BJ (cell line): ENCODE data around the gene ZNF639. TPM values are rescaled to one million over a fixed set of nuclear protein-coding genes. Genes with fewer than 3 reads are reported as not detected.
A peak's percentile ranks its signal among the peaks of the same experiment; 100 is the strongest.

Experiments
- CTCF ChIA-PET: fragments of 350-600 bp; formaldehyde crosslinking; extraction: SDS; loops from one replicate; lab custom pipeline; 2021; ENCODE audit warnings: antibody characterized with exemption, inconsistent platforms; lab: Yijun Ruan, JAX
- POLR2A ChIA-PET: fragments of 300-600 bp; sonication (Branson Sonifier 250); formaldehyde crosslinking; extraction: SDS; loops from one replicate; lab custom pipeline; 2021; ENCODE audit warnings: antibody characterized with exemption; lab: Charles Lee
- DNase-seq: peaks from one replicate; pipeline ENCODE4 v3.0.0-alpha.2; 2011; ENCODE audit warnings: low read depth
- H3K27me3 ChIP-seq: 2 replicates; pipeline ENCODE4 v1.6.0; 2011; ENCODE audit warnings: low read length; ENCODE audit not compliant: control insufficient read depth, insufficient read depth
- H3K36me3 ChIP-seq: 2 replicates; pipeline ENCODE4 v1.5.1; 2011; ENCODE audit warnings: low read length; ENCODE audit not compliant: control insufficient read depth, insufficient read depth
- H3K4me3 ChIP-seq: 2 replicates; pipeline ENCODE4 v1.5.1; 2011; ENCODE audit warnings: low read depth, mild to moderate bottlenecking, control low read depth, low read length
- polyA plus RNA-seq: library from polyadenylated mRNA; depleted of rRNA; stranded (reverse); fragments of >200 nt; gene quantifications from 2 replicates; pipeline ENCODE4 v1.2.3, GENCODE V29; 2011
- TF ChIP-seq, protein P1 (sequence below): IDR thresholded peaks from 2 replicates; pipeline ENCODE4 v1.5.1; 2011; ENCODE audit warnings: low read depth, mild to moderate bottlenecking, control low read depth, inconsistent platforms, low read length, moderate library complexity; ENCODE audit not compliant: insufficient read depth

The ZNF639 gene
- polyA plus RNA-seq, 1 experiment: 9.6 TPM

DNA sequence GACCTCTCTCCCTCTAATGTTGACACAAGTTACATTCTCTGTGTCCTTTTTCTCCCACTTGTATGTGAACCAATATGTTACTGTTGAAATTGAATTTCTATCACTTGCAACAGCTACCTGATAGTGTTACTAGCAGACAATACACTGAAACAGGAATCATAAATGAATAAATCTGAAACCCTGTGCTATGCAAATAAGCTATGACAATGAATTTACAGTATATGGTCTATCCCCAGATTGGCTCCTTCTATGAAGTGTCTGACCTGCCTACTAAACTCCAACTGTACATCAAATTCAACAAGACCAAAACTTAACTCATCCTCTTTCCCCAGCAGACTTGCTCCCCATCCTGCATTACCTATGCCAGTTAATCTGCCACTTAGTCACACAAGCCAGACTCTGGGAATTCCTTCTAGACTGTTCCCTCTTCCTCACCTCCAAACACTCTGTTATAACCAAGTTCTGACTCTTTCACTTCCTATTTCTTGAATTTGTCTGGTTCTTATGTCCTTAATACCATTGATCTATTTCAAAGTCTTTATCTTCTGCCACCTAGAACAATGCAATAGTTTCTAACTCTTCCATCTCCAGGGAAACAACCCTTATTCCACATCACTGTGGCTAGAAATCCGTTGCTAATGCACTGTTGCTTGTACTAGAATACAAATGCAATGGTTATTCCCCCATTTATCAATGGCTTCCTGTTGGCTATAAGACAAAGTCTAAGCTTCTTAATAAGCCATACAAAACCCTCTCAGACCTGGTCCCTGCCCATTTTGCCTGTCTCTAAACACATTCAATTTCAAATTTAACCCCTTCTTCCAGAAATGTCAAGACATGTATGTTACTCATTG lies 13.4 kb upstream of the ZNF639 start:
- CTCF ChIA-PET: interaction anchor here (0.5 to 1.5 kb wide), 4 partner anchors 12 to 294 kb away, joined by 3 to 7 read pairs (median 4); no protein-coding TSS in a partner anchor
- TF ChIP-seq, protein P1, sequence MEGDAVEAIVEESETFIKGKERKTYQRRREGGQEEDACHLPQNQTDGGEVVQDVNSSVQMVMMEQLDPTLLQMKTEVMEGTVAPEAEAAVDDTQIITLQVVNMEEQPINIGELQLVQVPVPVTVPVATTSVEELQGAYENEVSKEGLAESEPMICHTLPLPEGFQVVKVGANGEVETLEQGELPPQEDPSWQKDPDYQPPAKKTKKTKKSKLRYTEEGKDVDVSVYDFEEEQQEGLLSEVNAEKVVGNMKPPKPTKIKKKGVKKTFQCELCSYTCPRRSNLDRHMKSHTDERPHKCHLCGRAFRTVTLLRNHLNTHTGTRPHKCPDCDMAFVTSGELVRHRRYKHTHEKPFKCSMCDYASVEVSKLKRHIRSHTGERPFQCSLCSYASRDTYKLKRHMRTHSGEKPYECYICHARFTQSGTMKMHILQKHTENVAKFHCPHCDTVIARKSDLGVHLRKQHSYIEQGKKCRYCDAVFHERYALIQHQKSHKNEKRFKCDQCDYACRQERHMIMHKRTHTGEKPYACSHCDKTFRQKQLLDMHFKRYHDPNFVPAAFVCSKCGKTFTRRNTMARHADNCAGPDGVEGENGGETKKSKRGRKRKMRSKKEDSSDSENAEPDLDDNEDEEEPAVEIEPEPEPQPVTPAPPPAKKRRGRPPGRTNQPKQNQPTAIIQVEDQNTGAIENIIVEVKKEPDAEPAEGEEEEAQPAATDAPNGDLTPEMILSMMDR: no peak
- no peak for DNase-seq
- Histone ChIP-seq H3K27me3 (no peaks in the 10 kb centered on the region), H3K4me3 (no peak overlapping the region), H3K36me3 (no peaks in the 10 kb centered on the region)
- POLR2A ChIA-PET: no interaction called here

DNA sequence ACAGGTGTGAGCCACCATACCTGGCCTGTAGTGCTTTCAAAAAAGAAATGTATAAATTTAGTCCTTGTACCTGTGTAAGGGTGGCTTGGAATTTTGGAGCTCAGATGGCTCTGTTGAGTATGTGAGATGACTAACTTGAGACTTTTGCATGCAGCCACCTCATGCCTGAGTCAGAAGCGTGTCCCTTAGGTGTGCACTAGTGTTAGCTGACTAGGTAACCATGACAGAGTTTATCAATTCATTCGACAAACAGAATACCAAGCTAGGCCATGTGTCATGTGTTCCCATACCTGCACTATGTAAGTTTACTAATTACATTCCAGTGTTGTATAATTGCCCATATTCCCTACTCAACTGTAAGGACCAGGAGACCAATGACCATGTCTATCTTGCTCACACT lies 4.0 kb upstream of the ZNF639 start:
- H3K27me3 ChIP-seq: no peaks in the 10 kb centered on the region
- CTCF ChIA-PET: interaction anchor here (1.1 to 4.9 kb wide), 4 partner anchors 171 to 352 kb away, joined by 3 to 29 read pairs (median 17); partner anchors contain the start of gene PIK3CA
- TF ChIP-seq, protein P1: no peak
- no peak for DNase-seq
- no peak overlapping the region for H3K4me3 ChIP-seq
- H3K36me3 ChIP-seq: no peaks in the 10 kb centered on the region
- POLR2A ChIA-PET: interaction anchor here (0.6 kb wide), 1 partner anchor 53 kb away, joined by 3 read pairs; no protein-coding TSS in a partner anchor

- H3K4me3 ChIP-seq: peak overlapping the region; percentile 94
- POLR2A ChIA-PET: no interaction called here
- CTCF ChIA-PET: interaction anchor here (0.8 to 4.9 kb wide), 27 partner anchors 9 to 314 kb away, joined by 3 to 29 read pairs (median 5); partner anchors contain the start of genes MFN1, PIK3CA and ZMAT3
These were observed 1.1 kb upstream of the ZNF639 start for GRCh38 chr3:179321668-179322285.

DNA sequence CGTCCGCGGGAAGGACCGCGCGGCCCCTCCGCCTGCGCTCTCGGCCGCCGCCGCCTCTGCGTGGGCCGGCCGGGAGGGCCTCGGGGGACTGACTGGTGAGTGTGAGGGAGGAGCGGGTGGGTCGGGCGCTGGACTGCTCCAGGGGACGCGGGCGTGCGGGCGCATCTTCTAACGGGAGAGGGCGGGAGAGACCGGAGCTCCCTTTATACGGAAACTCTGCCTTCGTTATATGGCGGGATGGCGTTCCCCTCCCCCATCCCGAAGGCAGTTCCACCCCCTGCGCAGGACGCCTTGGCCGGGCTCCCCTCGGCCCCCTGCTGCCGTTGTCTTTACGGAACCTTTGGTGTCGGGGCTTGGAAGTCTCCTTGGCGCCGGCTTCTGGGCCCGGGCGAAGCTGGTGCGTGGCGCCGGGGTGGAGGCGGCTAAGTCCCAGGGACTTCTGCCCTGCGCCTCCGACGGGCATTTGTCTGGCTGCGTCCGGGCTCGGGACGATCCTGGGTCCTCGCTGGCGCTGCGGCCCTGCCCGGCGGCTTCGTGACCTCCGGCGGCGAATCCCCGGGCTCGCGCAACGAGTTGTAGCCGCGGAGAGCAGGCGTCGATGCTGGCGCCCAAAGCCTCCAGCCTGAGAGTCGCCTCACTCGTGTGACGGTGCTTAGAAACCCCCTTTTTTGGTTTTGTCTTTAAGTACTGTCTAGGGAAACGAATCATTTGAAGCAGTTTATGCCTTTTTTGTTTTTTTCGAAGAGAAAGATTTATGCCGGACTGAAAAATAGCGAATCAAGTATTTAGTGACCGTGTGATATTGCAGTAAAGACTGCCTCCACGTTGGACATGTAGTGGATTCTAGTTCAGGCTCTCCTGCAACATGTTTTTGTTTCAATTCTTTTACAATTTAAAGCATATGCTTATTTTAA lies 623 bp downstream of the ZNF639 start:
- ChIA-PET POLR2A (interaction anchor here (0.6 kb wide), 1 partner anchor 12 kb away, joined by 18 read pairs; no protein-coding TSS in a partner anchor), CTCF (interaction anchor here (0.6 to 1.5 kb wide), 4 partner anchors 22 to 295 kb away, joined by 3 to 4 read pairs (median 3); partner anchors contain the start of gene PIK3CA)
- peak overlapping the region; percentile 94 for H3K4me3 ChIP-seq
- H3K36me3 ChIP-seq: no peaks in the 10 kb centered on the region
- DNase-seq: no peak
- TF ChIP-seq, protein P1: 0 out of 2 replicates have a peak, but pooled peaks have one; percentile 7
- H3K27me3 ChIP-seq: no peaks in the 10 kb centered on the region

More at GRCh38 chr3:179321668-179322285, 1.1 kb upstream of the ZNF639 start:
- DNase-seq: no peak
- Histone ChIP-seq H3K36me3 (no peaks in the 10 kb centered on the region), H3K27me3 (no peaks in the 10 kb centered on the region)
- TF ChIP-seq, protein P1: peak; percentile 68
